Measurements from ENCODE around the gene SLC39A12. TPM values are rescaled to one million over a fixed set of nuclear protein-coding genes. Genes with fewer than 3 reads are reported as not detected.

SLC39A12 gene
- polyA plus RNA-seq, 2 of the 4 experiments (the other 2 are of a cell fraction): not detected

DNA sequence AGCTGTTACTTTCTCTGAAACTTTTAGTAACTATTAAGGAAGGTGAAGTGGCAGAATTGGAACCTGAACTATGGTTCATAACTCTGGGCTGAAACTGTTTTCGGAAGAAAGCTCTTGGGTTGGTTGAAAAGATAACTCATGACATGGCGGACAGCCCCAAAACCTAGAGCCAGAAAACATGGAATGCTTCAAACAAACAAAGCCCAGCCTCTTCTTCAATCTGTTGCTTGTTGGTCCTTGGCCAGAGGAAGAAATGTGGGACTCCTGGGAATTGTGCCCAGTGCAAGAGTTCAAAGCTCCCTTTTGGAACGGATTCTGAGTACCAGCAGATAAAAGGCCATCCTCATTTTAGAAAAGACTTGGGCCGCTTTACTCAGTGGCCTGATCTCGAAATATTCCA is 135.6 kb downstream of the SLC39A12 start:
- POLR2A ChIA-PET: no interaction called here
- no peak for TF ChIP-seq HOXA7 (CRISPR knock-in tag; IDR thresholded peaks at IDR 0.05)
- no peak for TF ChIP-seq HEYL (CRISPR knock-in tag; IDR thresholded peaks at IDR 0.05)
- TF ChIP-seq TFCP2L1 (CRISPR knock-in tag; IDR thresholded peaks at IDR 0.05): no peak
- TF ChIP-seq CEBPB (IDR thresholded peaks at IDR 0.05): no peak
- no peak for TF ChIP-seq NFE2L2 (conservative IDR thresholded peaks at IDR 0.05; ENCODE audit: low read length)
- no peak for TF ChIP-seq CBX2 (IDR thresholded peaks at IDR 0.05; ENCODE audit: borderline replicate concordance, low read depth)
- no peak for TF ChIP-seq EHF (CRISPR knock-in tag; IDR thresholded peaks at IDR 0.05)
- Histone ChIP-seq H3K4me3 (no peak overlapping the region), H3K27ac (no peak overlapping the region), H3K4me2 (no peak overlapping the region), H3K4me1 (no peaks in the 10 kb centered on the region), H3K9me3 (no peaks in the 10 kb centered on the region)
- CTCF ChIA-PET: interaction anchor here (0.7 to 1.0 kb wide), 3 partner anchors 17 to 352 kb away, joined by 3 to 4 read pairs (median 3); no protein-coding TSS in a partner anchor
- WGBS (ENCODE audit: missing lambda C conversion rate): 39% methylated on average over 5 of the region's 5 CpGs
- FAIRE-seq (no peak), DNase-seq (ENCODE audit: low read depth in 1 of 2, low spot score in 1 of 2) (no peak), ATAC-seq (no peak)

Other genes with a start within 250 kb of the SLC39A12 start
- 0.05 and 0.09 TPM in 2 replicates for gene TMEM236, start 199.7 kb upstream of the SLC39A12 start, polyA plus RNA-seq (2011; rRNA removed)
- 0.06 to 0.14 TPM (median 0.08 TPM) in 3 replicates for gene TMEM236, start 199.7 kb upstream of the SLC39A12 start, polyA plus RNA-seq (2017; fragmentation: RNase III; extraction: RNeasy Plus Mini Kit Qiagen cat#74134 plus additional on column Dnase treatment)
- gene MRC1, start 142.6 kb upstream of the SLC39A12 start, polyA plus RNA-seq (2011; rRNA removed): 0.01 TPM in 1 of 2 replicates, not detected in the other
- gene MRC1, start 142.6 kb upstream of the SLC39A12 start, polyA plus RNA-seq (2017; fragmentation: RNase III; extraction: RNeasy Plus Mini Kit Qiagen cat#74134 plus additional on column Dnase treatment): 0.01 to 0.03 TPM in 2 of 3 replicates, not detected in the other
- not detected in 2 replicates for gene CACNB2, start 188.5 kb downstream of the SLC39A12 start, polyA plus RNA-seq (2011; rRNA removed)
- gene CACNB2, start 188.5 kb downstream of the SLC39A12 start, polyA plus RNA-seq (2017; fragmentation: RNase III; extraction: RNeasy Plus Mini Kit Qiagen cat#74134 plus additional on column Dnase treatment): not detected in 3 replicates

Data from A549 (cell line).